Colonic mucosa (tissue), 4 donors: ENCODE data around the gene KCNMB1. TPM values are rescaled to one million over a fixed set of nuclear protein-coding genes. Genes with fewer than 3 reads are reported as not detected.

ENCODE experiments used
- DNase-seq: peaks from one replicate; pipeline ENCODE4 v3.0.0-alpha.2; 2020
- H3K27ac ChIP-seq: fragments of 200-600 bp; one replicate; pipeline ENCODE4 v1.8.0; 2021
- H3K27me3 ChIP-seq: fragments of 200-600 bp; one replicate; pipeline ENCODE4 v1.8.0; 2021
- H3K36me3 ChIP-seq: fragments of 200-600 bp; one replicate; pipeline ENCODE4 v1.8.0; 2021
- H3K4me1 ChIP-seq: fragments of 200-600 bp; one replicate; pipeline ENCODE4 v1.8.0; 2021; ENCODE audit warnings: mild to moderate bottlenecking
- H3K4me3 ChIP-seq: fragments of 200-600 bp; one replicate; pipeline ENCODE4 v1.8.0; 2021
- H3K9ac ChIP-seq, 2 donors: one replicate each; pipeline ENCODE4 v1.7.0; 2013; ENCODE audit warnings: control low read depth in 2 of 2, low read depth in 2 of 2, low read length in 2 of 2
- H3K9me3 ChIP-seq: fragments of 200-600 bp; one replicate; pipeline ENCODE4 v1.8.0; 2021
- CTCF ChIP-seq: fragments of 200-600 bp; IDR thresholded peaks from one replicate; pipeline ENCODE4 v1.8.0; 2022; ENCODE audit warnings: antibody characterized with exemption, mild to moderate bottlenecking
- intact Hi-C: fragments of 100-400 bp; cut with DNase I; formaldehyde crosslinking; loops from one replicate; pipeline ENCODE4 v1.14.1; 2022
- total RNA-seq, 2 donors: library from RNA; stranded (reverse); fragmentation: NEBNext Ultra II Directional in 1 of 2; extraction: Animal tissue kit (Norgen Biotek cat#: 25700) in 1 of 2; gene quantifications; one replicate each; pipeline ENCODE4 v1.2.1, GENCODE V29; 2021
- donor health status: healthy.
- donor health status: DM: no; HTN: no; CAD: no.
- donor health status: DM: no; HTN: no; CAD: no.

KCNMB1 gene
- total RNA-seq, 2 donors from 2014 or later = 0.42 to 6.9 TPM

GRCh38 chr5:170408877-170409660 lies 19.9 kb upstream of the KCNMB1 start:
- Histone ChIP-seq H3K4me3 (no peak overlapping the region), H3K36me3 (no peaks in the 10 kb centered on the region), H3K9ac (no peak overlapping the region), H3K27me3 (no peaks in the 10 kb centered on the region), H3K27ac (no peak overlapping the region), H3K4me1 (no peaks in the 10 kb centered on the region), H3K9me3 (no peaks in the 10 kb centered on the region)
- DNase-seq = no peak
- no peak for TF ChIP-seq CTCF
- intact Hi-C loops = no loop called here

- intact Hi-C loops = no loop called here
- DNase-seq = no peak
- Histone ChIP-seq H3K27me3 (no peaks in the 10 kb centered on the region), H3K4me1 (no peaks in the 10 kb centered on the region), H3K9me3 (no peaks in the 10 kb centered on the region), H3K27ac (no peak overlapping the region), H3K4me3 (no peak overlapping the region), H3K36me3 (no peaks in the 10 kb centered on the region), H3K9ac (no peak overlapping the region)
- no peak for TF ChIP-seq CTCF
Measured at GRCh38 chr5:170408226-170408625, 19.1 kb upstream of the KCNMB1 start.

GRCh38 chr5:170407062-170407461 lies 17.9 kb upstream of the KCNMB1 start:
- no peak for DNase-seq
- no peak overlapping the region for H3K9ac ChIP-seq
- H3K27me3 ChIP-seq = no peaks in the 10 kb centered on the region
- no peaks in the 10 kb centered on the region for H3K36me3 ChIP-seq
- intact Hi-C loops = no loop called here
- TF ChIP-seq CTCF = no peak
- no peak overlapping the region for H3K4me3 ChIP-seq
- H3K27ac ChIP-seq = no peak overlapping the region
- H3K4me1 ChIP-seq = no peaks in the 10 kb centered on the region
- H3K9me3 ChIP-seq = no peaks in the 10 kb centered on the region

- no peak overlapping the region for H3K4me3 ChIP-seq
- H3K27me3 ChIP-seq = no peaks in the 10 kb centered on the region
- no peaks in the 10 kb centered on the region for H3K36me3 ChIP-seq
- intact Hi-C loops = no loop called here
- no peak for TF ChIP-seq CTCF
- DNase-seq = no peak
- no peak overlapping the region for H3K27ac ChIP-seq
- H3K9ac ChIP-seq = no peak overlapping the region
- no peaks in the 10 kb centered on the region for H3K9me3 ChIP-seq
- no peaks in the 10 kb centered on the region for H3K4me1 ChIP-seq
Measured at GRCh38 chr5:170405817-170406216, 16.6 kb upstream of the KCNMB1 start.

GRCh38 chr5:170404398-170404797 lies 15.2 kb upstream of the KCNMB1 start:
- DNase-seq = no peak
- Histone ChIP-seq H3K9ac (no peak overlapping the region), H3K9me3 (no peaks in the 10 kb centered on the region), H3K4me3 (no peak overlapping the region), H3K4me1 (no peaks in the 10 kb centered on the region), H3K36me3 (no peaks in the 10 kb centered on the region), H3K27ac (no peak overlapping the region), H3K27me3 (no peaks in the 10 kb centered on the region)
- TF ChIP-seq CTCF = no peak
- intact Hi-C loops = no loop called here
